ENCODE measurements around the gene SUSD3. TPM values are rescaled to one million over a fixed set of nuclear protein-coding genes. Genes with fewer than 3 reads are reported as not detected.

The SUSD3 gene
- total RNA-seq, 1 experiment from 2014 or later = not detected

- Histone ChIP-seq H3K4me3 (ENCODE audit: low read depth, low read length, poor library complexity, severe bottlenecking) (no peak overlapping the region), H3K4me1 (ENCODE audit: insufficient read depth, low read length, poor library complexity, severe bottlenecking) (peaks cover 10% of the 10 kb centered on the region), H3K36me3 (ENCODE audit: insufficient read depth, low read length, poor library complexity, severe bottlenecking) (no peaks in the 10 kb centered on the region), H3K9me3 (ENCODE audit: low read depth, low read length, poor library complexity, severe bottlenecking) (no peaks in the 10 kb centered on the region), H3K27me3 (replicated peaks; ENCODE audit: insufficient read depth, low read depth, low read length, poor library complexity) (no peaks in the 10 kb centered on the region), H3K27ac (ENCODE audit: low read depth, low read length, poor library complexity, severe bottlenecking) (no peak overlapping the region)
- no peak for DNase-seq (ENCODE audit: low spot score)
- intact Hi-C loops (cut with micrococcal nuclease; ENCODE audit: unreplicated experiment) = no loop called here
- TF ChIP-seq CTCF (conservative IDR thresholded peaks at IDR 0.05; ENCODE audit: low read depth, low read length) (no peak), EZH2 (IDR thresholded peaks at IDR 0.05; ENCODE audit: borderline replicate concordance, low read depth, low read length, poor library complexity, severe bottlenecking) (no peak)
- no TSS peak for BruUV-seq (replicated peaks)
- CTCF ChIA-PET = no interaction called here
- POLR2A ChIA-PET (ENCODE audit: low non-redundant PET) = no interaction called here
Measured at GRCh38 chr9:93023521-93023815, 35.0 kb upstream of the SUSD3 start.

- CTCF ChIA-PET = no interaction called here
- intact Hi-C loops (cut with micrococcal nuclease; ENCODE audit: unreplicated experiment) = no loop called here
- Histone ChIP-seq H3K4me1 (ENCODE audit: insufficient read depth, low read length, poor library complexity, severe bottlenecking) (peaks cover 13% of the 10 kb centered on the region), H3K36me3 (ENCODE audit: insufficient read depth, low read length, poor library complexity, severe bottlenecking) (no peaks in the 10 kb centered on the region), H3K27me3 (replicated peaks; ENCODE audit: insufficient read depth, low read depth, low read length, poor library complexity) (no peaks in the 10 kb centered on the region), H3K27ac (ENCODE audit: low read depth, low read length, poor library complexity, severe bottlenecking) (no peak overlapping the region), H3K9me3 (ENCODE audit: low read depth, low read length, poor library complexity, severe bottlenecking) (no peaks in the 10 kb centered on the region), H3K4me3 (ENCODE audit: low read depth, low read length, poor library complexity, severe bottlenecking) (no peak overlapping the region)
- no peak for DNase-seq (ENCODE audit: low spot score)
- POLR2A ChIA-PET (ENCODE audit: low non-redundant PET) = no interaction called here
- TF ChIP-seq CTCF (conservative IDR thresholded peaks at IDR 0.05; ENCODE audit: low read depth, low read length) (no peak), EZH2 (IDR thresholded peaks at IDR 0.05; ENCODE audit: borderline replicate concordance, low read depth, low read length, poor library complexity, severe bottlenecking) (no peak)
- no TSS peak for BruUV-seq (replicated peaks)
Measured at GRCh38 chr9:93024646-93024910, 33.9 kb upstream of the SUSD3 start.

GRCh38 chr9:93024986-93025630 lies 33.4 kb upstream of the SUSD3 start:
- no TSS peak for BruUV-seq (replicated peaks)
- DNase-seq (ENCODE audit: low spot score) = no peak

More at GRCh38 chr9:93024986-93025630, 33.4 kb upstream of the SUSD3 start:
- Histone ChIP-seq H3K9me3 (ENCODE audit: low read depth, low read length, poor library complexity, severe bottlenecking) (no peaks in the 10 kb centered on the region), H3K27ac (ENCODE audit: low read depth, low read length, poor library complexity, severe bottlenecking) (no peak overlapping the region), H3K36me3 (ENCODE audit: insufficient read depth, low read length, poor library complexity, severe bottlenecking) (no peaks in the 10 kb centered on the region), H3K4me1 (ENCODE audit: insufficient read depth, low read length, poor library complexity, severe bottlenecking) (peaks cover 13% of the 10 kb centered on the region), H3K4me3 (ENCODE audit: low read depth, low read length, poor library complexity, severe bottlenecking) (no peak overlapping the region), H3K27me3 (replicated peaks; ENCODE audit: insufficient read depth, low read depth, low read length, poor library complexity) (no peaks in the 10 kb centered on the region)
- ChIA-PET POLR2A (ENCODE audit: low non-redundant PET) (no interaction called here), CTCF (no interaction called here)
- intact Hi-C loops (cut with micrococcal nuclease; ENCODE audit: unreplicated experiment) = no loop called here
- TF ChIP-seq CTCF (conservative IDR thresholded peaks at IDR 0.05; ENCODE audit: low read depth, low read length) (no peak), EZH2 (IDR thresholded peaks at IDR 0.05; ENCODE audit: borderline replicate concordance, low read depth, low read length, poor library complexity, severe bottlenecking) (no peak)

All from A673 (cell line).